ENCODE measurements around the gene DNAH14. TPM values are rescaled to one million over a fixed set of nuclear protein-coding genes. Genes with fewer than 3 reads are reported as not detected.

DNAH14 gene
- total and polyA plus RNA-seq, 2 of the 13 experiments (the other 11 are each of a cell fraction or from before 2014, with no cell fraction given), result 4.5 to 27.5 TPM

- Histone ChIP-seq H3K9ac (ENCODE audit: insufficient read depth, low read depth, low read length) (no peak overlapping the region), H3K27me3 (ENCODE audit: control insufficient read depth in 1 of 2, insufficient read depth in 2 of 2, low read length in 2 of 2) (no peaks in the 10 kb centered on the region), H3K27ac (ENCODE audit: extremely low read length, insufficient read depth, low read length) (no peak overlapping the region), H3K4me1 (ENCODE audit: insufficient read depth, low read length) (no peaks in the 10 kb centered on the region), H3K4me3 (replicated peaks in 1 of 3; ENCODE audit: insufficient read depth in 1 of 3, low read depth in 2 of 3, low read length in 3 of 3) (no peak overlapping the region), H3K36me3 (replicated peaks in 1 of 2; ENCODE audit: control insufficient read depth in 1 of 2, insufficient read depth in 2 of 2, low read length in 2 of 2) (no peaks in the 10 kb centered on the region), H3K79me2 (ENCODE audit: insufficient read depth, low read length) (no peaks in the 10 kb centered on the region), H3K4me2 (ENCODE audit: low read depth, low read length) (no peak overlapping the region), H4K20me1 (ENCODE audit: insufficient read depth, low read length) (no peaks in the 10 kb centered on the region), H2AFZ (ENCODE audit: low read length) (no peak overlapping the region), H3K9me3 (ENCODE audit: low read length) (no peaks in the 10 kb centered on the region)
- CTCF ChIA-PET (ENCODE audit: low intra/inter-chr PET ratio, low total read pairs), result no interaction called here
- TF ChIP-seq, protein P1, sequence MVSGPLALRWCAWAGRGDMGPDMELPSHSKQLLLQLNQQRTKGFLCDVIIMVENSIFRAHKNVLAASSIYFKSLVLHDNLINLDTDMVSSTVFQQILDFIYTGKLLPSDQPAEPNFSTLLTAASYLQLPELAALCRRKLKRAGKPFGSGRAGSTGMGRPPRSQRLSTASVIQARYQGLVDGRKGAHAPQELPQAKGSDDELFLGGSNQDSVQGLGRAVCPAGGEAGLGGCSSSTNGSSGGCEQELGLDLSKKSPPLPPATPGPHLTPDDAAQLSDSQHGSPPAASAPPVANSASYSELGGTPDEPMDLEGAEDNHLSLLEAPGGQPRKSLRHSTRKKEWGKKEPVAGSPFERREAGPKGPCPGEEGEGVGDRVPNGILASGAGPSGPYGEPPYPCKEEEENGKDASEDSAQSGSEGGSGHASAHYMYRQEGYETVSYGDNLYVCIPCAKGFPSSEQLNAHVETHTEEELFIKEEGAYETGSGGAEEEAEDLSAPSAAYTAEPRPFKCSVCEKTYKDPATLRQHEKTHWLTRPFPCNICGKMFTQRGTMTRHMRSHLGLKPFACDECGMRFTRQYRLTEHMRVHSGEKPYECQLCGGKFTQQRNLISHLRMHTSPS (CRISPR knock-in tag; IDR thresholded peaks at IDR 0.05; ENCODE audit: low read depth), result no peak
- no peak for TF ChIP-seq AGO1 (IDR thresholded peaks at IDR 0.05; ENCODE audit: low read depth, low read length, poor library complexity, severe bottlenecking)
- TF ChIP-seq ATF5 (CRISPR knock-in tag; IDR thresholded peaks at IDR 0.05; ENCODE audit: low read depth), result no peak
- no peak for TF ChIP-seq REXO4 (CRISPR knock-in tag; IDR thresholded peaks at IDR 0.05; ENCODE audit: borderline replicate concordance)
- no peak for TF ChIP-seq TGIF2 (CRISPR knock-in tag; IDR thresholded peaks at IDR 0.05)
- no peak for TF ChIP-seq ZNF30 (CRISPR knock-in tag; IDR thresholded peaks at IDR 0.05)
- TF ChIP-seq ZNF790 (CRISPR knock-in tag; IDR thresholded peaks at IDR 0.05; ENCODE audit: borderline replicate concordance), result no peak
- TF ChIP-seq KDM6A (CRISPR knock-in tag; IDR thresholded peaks at IDR 0.05; ENCODE audit: low read depth), result no peak
- no peak for TF ChIP-seq ARID2 (CRISPR knock-in tag; IDR thresholded peaks at IDR 0.05; ENCODE audit: borderline replicate concordance)
- TF ChIP-seq POLR2AphosphoS5 (IDR thresholded peaks at IDR 0.05; ENCODE audit: low read depth, low read length), result no peak
- FAIRE-seq (no peak), ATAC-seq (no peak), DNase-seq (ENCODE audit: low spot score) (no peak)
- WGBS (ENCODE audit: low lambda C conversion rate), result 86% methylated on average over 6 of the region's 6 CpGs
- BruUV-seq (replicated peaks), result no TSS peak
- intact Hi-C loops (cut with micrococcal nuclease; ENCODE audit: unreplicated experiment), result no loop called here
- in situ Hi-C loops (cut with HindIII; ENCODE audit: extremely low pct_ligation_motif_present, low pct_unique_long_range_greater_than_20kb), result no loop called here
- POLR2A ChIA-PET, result no interaction called here
Measured at GRCh38 chr1:224988042-224988441, 58.6 kb downstream of the DNAH14 start.
